Activated CD8-positive, alpha-beta memory T cell treated with anti-CD3 and anti-CD28 coated beads, Interleukin-2, amount 10 ng/mL, durations not matched to agents 7 days and 5 days (primary cell): ENCODE results near the gene RAN. TPM values are rescaled to one million over a fixed set of nuclear protein-coding genes. Genes with fewer than 3 reads are reported as not detected.

ENCODE experiments used
- ATAC-seq: fragments of 150-1000 bp; cut with Tn5 transposase; one replicate; pipeline ENCODE4 v1.10.0; 2021; ENCODE audit warnings: moderate library complexity
- CTCF ChIA-PET: fragments of 350-600 bp; sonication (Branson Sonifier 250); formaldehyde crosslinking; loops from one replicate; lab custom pipeline; 2021; ENCODE audit warnings: antibody characterized with exemption; lab: Charles Lee
- DNase-seq: peaks from one replicate; pipeline ENCODE4 v3.0.0-alpha.2; 2020
- H3K27ac Mint-ChIP-seq: one replicate; pipeline ENCODE4 v1.8.0; 2021; ENCODE audit warnings: mild to moderate bottlenecking, mixed read lengths
- H3K27me3 Mint-ChIP-seq: one replicate; pipeline ENCODE4 v1.8.0; 2021; ENCODE audit warnings: mixed read lengths
- H3K36me3 Mint-ChIP-seq: one replicate; pipeline ENCODE4 v1.8.0; 2021; ENCODE audit warnings: mild to moderate bottlenecking, mixed read lengths
- H3K4me1 Mint-ChIP-seq: one replicate; pipeline ENCODE4 v1.8.0; 2021; ENCODE audit warnings: mixed read lengths
- H3K4me3 Mint-ChIP-seq: one replicate; pipeline ENCODE4 v1.8.0; 2021; ENCODE audit warnings: mild to moderate bottlenecking, moderate library complexity, mixed read lengths
- H3K9me3 Mint-ChIP-seq: one replicate; pipeline ENCODE4 v1.8.0; 2022; ENCODE audit warnings: low read depth, mixed read lengths
- total RNA-seq, 2 experiments: library from RNA; stranded (reverse); gene quantifications; one replicate each; pipeline ENCODE4 v1.2.3, GENCODE V29; 2021

The RAN gene
- total RNA-seq: 1,000 to 10,000 TPM; 1,047 to 1,473 TPM

GRCh38 chr12:130871286-130872178 lies at the start of gene RAN:
Gene RAN, plus strand, starts transcription at chr12:130872066. Its CDS starts 528 bp downstream, at chr12:130872594.
- Mint-ChIP-seq H3K4me1 (peaks cover 49% of the 10 kb centered on the region), H3K4me3 (peak within 1 kb of the TSS; percentile 95), H3K27me3 (no peaks in the 10 kb centered on the region), H3K36me3 (peaks cover 41% of the 10 kb centered on the region), H3K9me3 (no peaks in the 10 kb centered on the region), H3K27ac (peak within 1 kb of the TSS; percentile 97)
- ATAC-seq (peak; percentile 76), DNase-seq (peak; percentile 92)
- CTCF ChIA-PET: interaction anchor here (1.0 to 2.0 kb wide), 6 partner anchors 14 to 75 kb away, joined by 3 to 10 read pairs (median 4); partner anchors contain the start of gene STX2

DNA sequence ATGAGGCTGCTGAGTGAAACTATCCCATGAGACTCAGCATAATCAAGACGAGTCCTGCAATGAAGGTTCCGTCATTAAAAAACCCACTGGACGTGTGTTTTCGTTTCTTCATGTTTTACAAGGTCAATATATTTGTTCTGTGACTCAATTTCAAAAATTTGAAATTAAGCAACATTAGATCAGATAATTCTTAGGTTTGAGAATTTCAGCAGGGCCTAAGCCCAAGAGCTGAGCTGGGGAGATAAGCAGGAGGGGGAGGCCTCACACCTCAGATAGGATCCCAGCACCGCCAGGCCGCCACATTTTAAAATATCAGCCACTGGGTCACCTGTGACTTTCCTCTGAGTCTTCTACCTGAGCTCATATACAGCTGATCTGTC lies 46.1 kb upstream of the RAN start:
- Mint-ChIP-seq H3K27me3 (no peaks in the 10 kb centered on the region), H3K27ac (no peak overlapping the region), H3K4me3 (no peak overlapping the region), H3K36me3 (peaks cover 7% of the 10 kb centered on the region), H3K4me1 (peaks cover 26% of the 10 kb centered on the region), H3K9me3 (no peaks in the 10 kb centered on the region)
- CTCF ChIA-PET: interaction anchor here (1.1 to 4.6 kb wide), 8 partner anchors 12 to 309 kb away, joined by 3 to 36 read pairs (median 6); partner anchors contain the start of gene STX2
- no peak for DNase-seq
- ATAC-seq: no peak

GRCh38 chr12:130826151-130826801 lies 45.6 kb upstream of the RAN start:
- H3K4me1 Mint-ChIP-seq: peaks cover 23% of the 10 kb centered on the region
- H3K27ac Mint-ChIP-seq: no peak overlapping the region
- CTCF ChIA-PET: interaction anchor here (0.7 to 4.6 kb wide), 15 partner anchors 9 to 1003 kb away, joined by 3 to 36 read pairs (median 4); partner anchors contain the start of gene STX2
- H3K27me3 Mint-ChIP-seq: no peaks in the 10 kb centered on the region
- peaks cover 3% of the 10 kb centered on the region for H3K36me3 Mint-ChIP-seq
- no peaks in the 10 kb centered on the region for H3K9me3 Mint-ChIP-seq
- DNase-seq (peak; percentile 76), ATAC-seq (peak; percentile 94)
- no peak overlapping the region for H3K4me3 Mint-ChIP-seq

GRCh38 chr12:130827432-130827831 lies 44.4 kb upstream of the RAN start:
- no peak for DNase-seq
- CTCF ChIA-PET: interaction anchor here (1.4 to 4.6 kb wide), 4 partner anchors 8 to 1002 kb away, joined by 4 to 36 read pairs (median 10); partner anchors contain the start of gene STX2
- Mint-ChIP-seq H3K27me3 (no peaks in the 10 kb centered on the region), H3K9me3 (no peaks in the 10 kb centered on the region), H3K27ac (no peak overlapping the region), H3K36me3 (peaks cover 3% of the 10 kb centered on the region), H3K4me3 (no peak overlapping the region), H3K4me1 (peaks cover 15% of the 10 kb centered on the region)
- no peak for ATAC-seq

DNA sequence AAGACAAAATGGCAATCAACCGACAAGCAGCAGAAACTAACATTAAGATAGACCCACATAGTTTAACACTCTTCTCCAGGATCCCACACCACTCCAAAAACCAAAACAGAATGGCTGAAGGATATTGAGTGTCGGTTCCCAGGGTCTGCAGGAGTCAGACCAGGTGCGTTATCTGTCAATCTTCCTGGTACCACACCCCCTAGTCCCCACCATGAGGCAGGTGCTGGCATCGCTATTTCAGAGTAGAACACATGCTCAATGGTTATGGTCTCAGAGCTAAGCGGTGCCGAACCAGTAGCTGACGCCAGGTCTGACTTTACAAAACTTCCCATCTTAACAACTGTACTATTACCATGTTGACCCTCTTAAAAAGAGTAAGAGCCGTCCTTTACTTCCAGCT lies 43.0 kb upstream of the RAN start:
- CTCF ChIA-PET: interaction anchor here (0.7 to 4.6 kb wide), 3 partner anchors 9 to 81 kb away, joined by 3 to 36 read pairs (median 3); partner anchors contain the start of gene STX2
- no peak overlapping the region for H3K27ac Mint-ChIP-seq
- ATAC-seq: no peak

GRCh38 chr12:130829391-130830245 lies 42.2 kb upstream of the RAN start:
- ATAC-seq: no peak

More for the DNA sequence above, 43.0 kb upstream of the RAN start:
- Mint-ChIP-seq H3K36me3 (peaks cover 2% of the 10 kb centered on the region), H3K27me3 (no peaks in the 10 kb centered on the region), H3K4me1 (peaks cover 15% of the 10 kb centered on the region), H3K4me3 (no peak overlapping the region), H3K9me3 (no peaks in the 10 kb centered on the region)
- peak; percentile 19 for DNase-seq

GRCh38 chr12:130830246-130830551 lies 41.7 kb upstream of the RAN start:
- Mint-ChIP-seq H3K27ac (no peak overlapping the region), H3K4me3 (no peak overlapping the region), H3K9me3 (no peaks in the 10 kb centered on the region), H3K27me3 (no peaks in the 10 kb centered on the region), H3K4me1 (peaks cover 15% of the 10 kb centered on the region), H3K36me3 (peaks cover 2% of the 10 kb centered on the region)
- DNase-seq (peak; percentile 27), ATAC-seq (no peak)
- CTCF ChIA-PET: interaction anchor here (1.6 kb wide), 1 partner anchor 9 kb away, joined by 5 read pairs; no protein-coding TSS in a partner anchor

More at GRCh38 chr12:130829391-130830245, 42.2 kb upstream of the RAN start:
- Mint-ChIP-seq H3K4me3 (no peak overlapping the region), H3K27me3 (no peaks in the 10 kb centered on the region), H3K9me3 (no peaks in the 10 kb centered on the region), H3K4me1 (peaks cover 15% of the 10 kb centered on the region), H3K27ac (no peak overlapping the region), H3K36me3 (peaks cover 2% of the 10 kb centered on the region)
- CTCF ChIA-PET: interaction anchor here (0.7 to 1.6 kb wide), 3 partner anchors 9 to 81 kb away, joined by 3 to 5 read pairs (median 3); no protein-coding TSS in a partner anchor
- no peak for DNase-seq

DNA sequence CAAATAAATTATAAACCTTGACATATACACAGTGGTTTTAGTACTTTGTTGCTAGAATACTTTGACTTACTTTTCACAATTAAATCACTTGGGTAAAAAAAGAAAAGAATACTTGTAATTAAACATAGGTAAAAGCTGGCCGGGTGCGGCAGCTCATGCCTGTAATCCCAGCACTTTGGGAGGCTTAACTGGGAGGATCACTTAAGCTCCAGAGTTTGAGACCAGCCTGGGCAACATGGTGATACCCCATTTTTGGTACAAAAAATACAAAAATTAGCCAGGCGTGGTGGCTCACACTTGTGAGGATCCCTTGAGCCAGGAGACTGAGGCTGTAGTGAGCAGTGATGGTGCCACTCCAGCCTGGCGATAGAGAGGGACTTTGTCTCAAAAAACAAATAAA lies 40.6 kb upstream of the RAN start:
- Mint-ChIP-seq H3K27ac (no peak overlapping the region), H3K27me3 (no peaks in the 10 kb centered on the region), H3K9me3 (no peaks in the 10 kb centered on the region), H3K4me3 (no peak overlapping the region), H3K4me1 (peaks cover 17% of the 10 kb centered on the region), H3K36me3 (no peaks in the 10 kb centered on the region)
- DNase-seq (no peak), ATAC-seq (no peak)
- CTCF ChIA-PET: interaction anchor here (1.0 to 1.6 kb wide), 2 partner anchors 10 to 13 kb away, joined by 4 to 5 read pairs; no protein-coding TSS in a partner anchor

- ATAC-seq (no peak), DNase-seq (no peak)
- CTCF ChIA-PET: interaction anchor here (1.0 to 1.6 kb wide), 2 partner anchors 11 to 14 kb away, joined by 4 to 5 read pairs; no protein-coding TSS in a partner anchor
- Mint-ChIP-seq H3K36me3 (no peaks in the 10 kb centered on the region), H3K27me3 (no peaks in the 10 kb centered on the region), H3K4me1 (peaks cover 20% of the 10 kb centered on the region), H3K27ac (no peak overlapping the region), H3K4me3 (no peak overlapping the region), H3K9me3 (no peaks in the 10 kb centered on the region)
Observed at GRCh38 chr12:130831876-130832405, 39.9 kb upstream of the RAN start.

DNA sequence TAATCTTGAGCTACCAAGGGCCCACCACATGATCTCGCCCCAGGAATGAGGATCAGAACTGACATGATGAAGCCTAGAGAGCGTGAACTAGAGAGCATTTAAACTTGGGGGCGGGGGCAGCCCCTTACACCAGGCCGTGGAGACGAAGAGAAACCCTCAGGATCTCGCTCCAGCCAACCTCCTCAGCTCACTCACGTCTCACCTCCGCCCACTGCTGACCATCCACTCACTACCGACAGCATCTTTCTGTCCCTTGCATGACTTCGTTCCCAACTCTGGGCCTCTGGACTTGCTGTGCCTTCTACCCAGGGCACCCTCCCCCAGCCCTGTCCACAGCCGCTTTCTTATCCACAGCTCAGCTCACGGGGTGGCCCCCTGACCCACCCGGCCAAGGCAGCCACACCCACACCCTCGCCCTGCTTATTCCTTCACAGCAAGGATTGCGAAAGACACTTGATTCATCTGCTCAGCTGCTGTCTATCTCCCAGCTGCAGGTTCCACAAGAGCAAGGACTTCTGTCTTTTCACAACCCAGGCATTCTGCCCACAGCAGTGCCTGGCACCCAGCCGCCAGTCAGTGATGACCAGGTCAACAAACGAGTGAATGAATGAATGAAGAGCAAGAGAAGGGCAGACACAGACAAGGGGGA lies 39.2 kb upstream of the RAN start:
- no peak for ATAC-seq
- CTCF ChIA-PET: no interaction called here
- H3K4me1 Mint-ChIP-seq: peaks cover 18% of the 10 kb centered on the region
- H3K36me3 Mint-ChIP-seq: no peaks in the 10 kb centered on the region
- H3K27me3 Mint-ChIP-seq: no peaks in the 10 kb centered on the region
- DNase-seq: no peak
- H3K9me3 Mint-ChIP-seq: no peaks in the 10 kb centered on the region
- no peak overlapping the region for H3K27ac Mint-ChIP-seq
- H3K4me3 Mint-ChIP-seq: no peak overlapping the region

DNA sequence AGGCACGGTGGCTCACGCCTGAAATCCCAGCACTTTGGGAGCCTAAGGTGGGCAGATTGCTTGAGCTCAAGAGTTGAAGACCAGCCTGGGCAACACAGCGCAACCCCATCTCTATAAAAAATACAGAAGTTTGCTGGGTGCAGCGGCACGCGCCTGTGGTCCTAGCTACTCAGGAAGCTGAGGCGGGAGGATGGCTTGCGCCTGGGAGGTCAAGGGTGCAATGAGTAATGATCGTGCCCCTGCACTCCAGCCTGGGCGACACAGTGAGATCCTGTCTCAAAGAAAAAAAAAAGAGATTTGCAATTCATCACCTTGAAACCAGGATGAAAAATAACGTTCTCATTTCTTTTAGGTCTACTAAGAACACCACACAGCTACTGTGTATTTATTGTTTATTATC lies 36.9 kb upstream of the RAN start:
- DNase-seq: no peak
- CTCF ChIA-PET: interaction anchor here (0.8 to 1.5 kb wide), 4 partner anchors 8 to 75 kb away, joined by 3 to 6 read pairs (median 3); no protein-coding TSS in a partner anchor
- no peak overlapping the region for H3K27ac Mint-ChIP-seq

DNA sequence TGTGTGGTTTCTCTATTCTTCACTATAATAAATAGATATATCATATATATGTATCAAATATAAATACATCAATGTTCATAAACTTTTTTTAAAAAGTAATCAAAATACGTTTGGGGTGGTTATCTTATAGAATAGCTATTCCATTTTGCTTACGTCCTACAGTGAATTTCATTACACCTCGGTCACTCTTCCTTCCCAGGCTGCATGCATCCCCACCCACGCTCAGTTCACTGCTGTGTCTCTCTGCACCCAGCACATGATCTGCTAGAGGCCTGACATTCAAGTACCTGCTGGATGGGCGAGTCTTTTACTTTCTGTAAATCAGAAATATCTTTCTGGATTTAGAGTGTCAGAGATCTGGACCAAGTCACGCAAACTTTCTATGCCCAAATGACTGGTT lies 36.4 kb upstream of the RAN start:
- DNase-seq (no peak), ATAC-seq (no peak)
- no peaks in the 10 kb centered on the region for H3K9me3 Mint-ChIP-seq
- H3K27ac Mint-ChIP-seq: no peak overlapping the region
- H3K4me1 Mint-ChIP-seq: peaks cover 28% of the 10 kb centered on the region
- no peak overlapping the region for H3K4me3 Mint-ChIP-seq
- no peaks in the 10 kb centered on the region for H3K36me3 Mint-ChIP-seq
- H3K27me3 Mint-ChIP-seq: no peaks in the 10 kb centered on the region
- CTCF ChIA-PET: interaction anchor here (1.1 to 1.5 kb wide), 3 partner anchors 9 to 75 kb away, joined by 3 to 6 read pairs (median 3); no protein-coding TSS in a partner anchor

More for the DNA sequence above, 36.9 kb upstream of the RAN start:
- Mint-ChIP-seq H3K36me3 (no peaks in the 10 kb centered on the region), H3K9me3 (no peaks in the 10 kb centered on the region), H3K4me1 (peaks cover 32% of the 10 kb centered on the region), H3K4me3 (no peak overlapping the region), H3K27me3 (no peaks in the 10 kb centered on the region)
- ATAC-seq: no peak
